Cardiac fibroblast (primary cell): ENCODE results near the gene SERPINA5.

ENCODE experiments used
- DNase-seq, 2 donors: peaks; one replicate each; pipeline versions ENCODE4 v3.0.0 to v3.0.0-alpha.2; 2010; ENCODE audit warnings: low read depth in 2 of 2
- H3K4me3 ChIP-seq, 2 donors: replicated peaks in 1 of 2; 1 replicate in 1 of 2; 2 replicates in 1 of 2; pipeline ENCODE4 v1.5.1; 2011; ENCODE audit warnings: low read depth in 2 of 2, low read length in 2 of 2, mild to moderate bottlenecking in 2 of 2, moderate library complexity in 1 of 2
- TF ChIP-seq, protein P1 (sequence below): IDR thresholded peaks from one replicate; pipeline ENCODE4 v1.5.1; 2011; ENCODE audit warnings: low read depth, mild to moderate bottlenecking, low read length, inconsistent platforms

Gene SERPINA5

DNA sequence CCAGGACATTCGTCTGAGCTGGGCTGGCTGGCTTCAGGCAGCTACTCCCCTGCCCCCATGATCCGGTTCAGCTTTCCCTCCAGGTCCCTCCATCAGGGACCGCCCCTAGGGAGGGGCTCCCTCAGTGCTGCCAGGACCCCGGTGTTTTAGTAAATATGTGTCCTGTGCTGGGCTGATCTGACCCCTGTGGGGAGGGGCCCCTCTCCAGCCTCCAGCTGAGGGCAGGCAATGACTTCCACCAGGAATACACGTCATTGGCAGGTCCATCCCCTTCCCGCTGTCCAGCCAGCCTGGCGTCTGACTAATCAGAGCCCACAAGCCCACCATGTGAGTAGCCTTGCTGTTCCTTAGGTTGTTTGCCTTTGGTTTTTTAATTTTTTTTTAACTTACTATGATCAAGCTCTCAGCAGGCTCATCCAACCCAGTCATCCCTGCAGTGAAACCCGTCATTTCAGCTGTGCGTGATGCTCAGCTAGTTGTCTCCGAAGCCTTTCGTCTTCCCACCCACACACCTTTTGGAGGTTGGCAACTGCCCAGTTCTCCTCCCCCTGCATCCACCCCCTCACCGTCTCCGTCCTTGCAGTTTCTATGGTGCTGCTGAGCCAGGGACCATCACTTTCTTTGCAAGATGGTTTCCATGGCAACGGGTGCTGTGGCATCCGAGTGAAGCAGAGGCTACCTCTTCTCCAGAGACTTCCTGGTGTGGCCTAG, 35.9 kb upstream of the SERPINA5 start:
- H3K4me3 ChIP-seq, result no peak overlapping the region
- TF ChIP-seq, protein P1, sequence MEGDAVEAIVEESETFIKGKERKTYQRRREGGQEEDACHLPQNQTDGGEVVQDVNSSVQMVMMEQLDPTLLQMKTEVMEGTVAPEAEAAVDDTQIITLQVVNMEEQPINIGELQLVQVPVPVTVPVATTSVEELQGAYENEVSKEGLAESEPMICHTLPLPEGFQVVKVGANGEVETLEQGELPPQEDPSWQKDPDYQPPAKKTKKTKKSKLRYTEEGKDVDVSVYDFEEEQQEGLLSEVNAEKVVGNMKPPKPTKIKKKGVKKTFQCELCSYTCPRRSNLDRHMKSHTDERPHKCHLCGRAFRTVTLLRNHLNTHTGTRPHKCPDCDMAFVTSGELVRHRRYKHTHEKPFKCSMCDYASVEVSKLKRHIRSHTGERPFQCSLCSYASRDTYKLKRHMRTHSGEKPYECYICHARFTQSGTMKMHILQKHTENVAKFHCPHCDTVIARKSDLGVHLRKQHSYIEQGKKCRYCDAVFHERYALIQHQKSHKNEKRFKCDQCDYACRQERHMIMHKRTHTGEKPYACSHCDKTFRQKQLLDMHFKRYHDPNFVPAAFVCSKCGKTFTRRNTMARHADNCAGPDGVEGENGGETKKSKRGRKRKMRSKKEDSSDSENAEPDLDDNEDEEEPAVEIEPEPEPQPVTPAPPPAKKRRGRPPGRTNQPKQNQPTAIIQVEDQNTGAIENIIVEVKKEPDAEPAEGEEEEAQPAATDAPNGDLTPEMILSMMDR, result no peak
- peak; percentile 16 to 26 for DNase-seq

DNA sequence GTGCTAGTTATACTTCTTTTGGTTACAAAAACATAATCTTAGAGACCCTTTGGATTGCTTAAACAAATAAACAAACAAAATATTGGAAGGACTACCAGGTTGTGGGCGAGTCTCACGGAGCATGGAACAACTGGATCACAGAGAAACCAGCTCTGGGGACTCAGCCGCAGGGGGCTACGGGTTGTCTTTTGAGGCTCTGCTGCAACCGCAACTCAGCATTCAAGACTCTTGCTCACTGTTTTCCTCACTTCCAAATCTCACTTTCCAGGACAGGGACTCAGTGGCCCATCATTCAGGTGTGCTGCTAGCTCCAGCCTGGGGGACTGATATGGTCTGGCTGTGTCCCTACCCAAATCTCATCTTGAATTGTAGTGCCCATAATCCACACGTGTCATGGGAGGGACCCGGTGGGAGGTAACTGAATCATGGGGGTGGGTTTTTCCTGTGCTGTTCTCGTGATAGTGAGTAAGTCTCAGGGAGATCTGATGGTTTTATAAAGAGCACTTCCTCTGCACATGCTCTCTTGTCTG, 34.0 kb upstream of the SERPINA5 start:
- no peak overlapping the region for H3K4me3 ChIP-seq
- TF ChIP-seq, protein P1, result no peak
- DNase-seq, result no peak

DNA sequence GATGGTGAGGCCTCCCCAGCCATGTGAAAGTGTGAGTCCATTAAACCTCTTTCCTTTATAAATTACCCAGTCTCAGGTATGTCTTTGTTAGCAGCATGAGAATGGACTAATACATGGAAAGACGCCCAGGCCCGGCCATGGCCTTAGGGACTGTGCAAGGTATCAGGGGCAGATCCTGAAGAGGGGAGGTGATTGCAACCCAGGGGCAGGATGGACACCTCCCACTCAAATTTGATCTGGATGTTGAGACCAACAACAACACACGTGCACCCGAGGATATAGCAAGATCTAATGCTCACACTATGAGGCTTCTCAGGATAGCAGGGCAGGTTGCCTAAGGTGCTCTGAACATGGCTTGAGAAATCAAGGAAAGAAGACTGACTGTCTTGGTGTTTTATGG, 33.5 kb upstream of the SERPINA5 start:
- DNase-seq, result no peak
- TF ChIP-seq, protein P1, result no peak
- no peak overlapping the region for H3K4me3 ChIP-seq

DNA sequence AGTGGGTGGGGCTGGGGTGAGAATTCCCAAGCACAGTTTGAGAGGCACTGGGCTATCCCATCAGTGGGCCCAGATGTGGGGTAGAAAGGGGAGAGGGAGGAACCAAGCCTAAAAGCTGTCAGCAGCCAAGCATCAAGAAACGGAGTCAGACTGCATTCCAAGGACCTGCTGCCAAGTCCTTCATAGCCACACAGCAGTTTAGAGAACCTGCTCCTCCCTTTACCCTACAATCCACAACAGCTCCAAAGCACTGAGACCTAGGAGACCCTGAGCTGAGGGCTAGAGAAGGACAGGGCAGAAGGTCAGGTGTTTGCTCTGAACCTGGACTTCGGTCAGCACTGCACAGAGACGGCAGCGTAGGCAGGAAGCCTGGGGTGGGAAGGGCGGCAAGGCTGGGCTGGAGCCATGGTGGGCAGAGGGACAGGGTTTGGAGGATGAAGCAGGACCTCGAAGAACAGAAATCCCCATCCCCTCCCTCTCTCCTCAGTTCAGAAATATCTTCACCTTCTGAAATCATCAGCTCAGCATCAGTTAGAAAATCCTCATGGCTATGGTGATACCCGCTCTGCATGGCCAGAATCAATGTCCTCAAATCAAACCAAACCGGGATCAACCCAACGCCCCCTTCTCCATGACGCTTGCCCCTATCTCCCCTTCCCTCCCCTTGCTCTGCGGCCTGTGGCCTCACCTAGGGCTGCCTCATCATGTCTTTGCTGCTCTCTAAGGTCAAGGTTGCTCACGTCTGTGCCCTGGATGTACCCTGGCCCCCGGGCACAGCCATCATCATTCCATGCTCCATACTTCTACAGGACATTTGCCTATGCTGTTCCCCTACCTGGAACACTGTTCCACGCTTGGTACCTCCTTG, 32.9 kb upstream of the SERPINA5 start:
- TF ChIP-seq, protein P1, result no peak
- DNase-seq, result peak in 1 of 2 donors; percentile 55
- no peak overlapping the region for H3K4me3 ChIP-seq

DNA sequence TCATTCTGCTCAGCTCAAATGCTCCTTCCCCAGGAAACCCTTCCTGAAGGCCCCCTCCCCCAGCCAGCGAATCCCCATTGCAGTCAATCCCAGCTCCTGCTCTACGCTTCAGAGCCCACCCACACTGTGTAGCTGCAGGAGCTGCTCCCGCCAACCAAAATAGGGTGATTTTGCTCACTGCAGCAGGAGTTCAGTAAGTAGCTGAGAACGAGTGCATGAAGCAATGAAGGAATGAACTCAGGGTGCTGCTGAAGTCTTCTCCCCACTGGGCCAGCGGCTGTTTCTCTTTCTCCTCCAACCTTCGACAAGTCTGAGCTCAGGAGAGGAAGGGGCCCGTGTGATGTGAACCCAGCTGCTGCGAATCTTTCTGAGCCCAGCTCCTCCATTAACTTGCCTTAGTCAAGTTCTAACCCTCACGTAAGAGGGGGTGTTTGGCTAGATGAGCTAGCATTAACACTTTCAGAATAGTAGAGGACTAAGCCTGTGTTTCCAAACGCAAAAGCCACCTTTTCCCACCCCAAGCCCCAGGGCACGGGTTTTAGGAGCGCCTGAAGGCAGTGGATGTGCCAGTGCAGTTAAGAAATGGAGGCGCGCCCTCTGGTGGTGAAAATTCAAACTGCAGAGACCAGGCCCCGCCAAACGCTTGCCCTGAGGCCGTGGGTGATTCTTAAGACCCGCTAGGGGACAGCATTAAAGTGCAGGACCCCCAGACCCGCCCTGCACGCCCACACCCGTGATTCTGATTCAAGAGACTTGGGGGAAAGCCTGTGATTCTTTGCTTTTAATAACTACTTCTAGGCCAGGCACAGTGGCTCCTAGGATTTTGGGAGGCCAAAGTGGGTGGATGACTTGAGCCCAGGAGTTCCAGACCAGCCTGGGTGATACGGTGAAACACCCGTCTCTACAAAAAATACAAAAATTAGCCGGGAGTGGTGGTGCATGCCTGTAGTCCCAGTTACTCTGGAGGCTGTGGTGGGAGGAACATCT, 31.9 kb upstream of the SERPINA5 start:
- H3K4me3 ChIP-seq, result no peak overlapping the region
- peak; percentile 66 to 74 for DNase-seq
- TF ChIP-seq, protein P1, result peak; percentile 86

DNA sequence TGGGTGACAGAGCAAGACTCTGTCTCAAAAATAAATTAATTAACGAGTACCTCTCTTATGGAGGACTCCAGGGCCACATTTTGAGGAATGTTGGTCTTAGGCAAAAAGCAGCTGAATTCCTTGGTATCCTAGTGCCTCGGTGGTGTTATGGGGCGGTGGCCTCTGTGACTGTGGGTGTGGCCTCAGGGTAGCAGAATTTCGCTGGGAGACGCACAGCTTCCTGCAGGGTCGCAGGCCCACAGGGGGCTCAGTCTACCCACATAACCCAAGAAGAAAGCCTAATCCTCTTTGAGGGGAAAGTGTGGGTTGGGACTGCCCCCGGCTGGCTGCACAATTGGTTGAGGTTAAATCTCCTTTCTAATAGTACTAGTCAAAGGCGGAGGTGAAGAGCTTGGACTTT, 31.2 kb upstream of the SERPINA5 start:
- TF ChIP-seq, protein P1, result no peak
- no peak for DNase-seq
- no peak overlapping the region for H3K4me3 ChIP-seq
